ENCODE results near the gene JMJD6.

Gene JMJD6

GRCh38 chr17:76671912-76672262 is 54.5 kb downstream of the JMJD6 start:
- TF ChIP-seq CTCF (IDR thresholded peaks at IDR 0.05; ENCODE audit: low read depth, low read length): no peak
- H3K4me3 ChIP-seq (ENCODE audit: low read depth, low read length): peak overlapping the region; percentile 69

GRCh38 chr17:76671123-76671911 is 55.1 kb downstream of the JMJD6 start:
- TF ChIP-seq CTCF (IDR thresholded peaks at IDR 0.05; ENCODE audit: low read depth, low read length): no peak
- H3K4me3 ChIP-seq (ENCODE audit: low read depth, low read length): peak overlapping the region; percentile 69

- no peak for TF ChIP-seq CTCF (IDR thresholded peaks at IDR 0.05; ENCODE audit: low read depth, low read length)
- no peak overlapping the region for H3K4me3 ChIP-seq (ENCODE audit: low read depth, low read length)
Measured at GRCh38 chr17:76670718-76671122, 55.7 kb downstream of the JMJD6 start.

- H3K4me3 ChIP-seq (ENCODE audit: low read depth, low read length): no peak overlapping the region
- TF ChIP-seq CTCF (IDR thresholded peaks at IDR 0.05; ENCODE audit: low read depth, low read length): no peak
Measured at GRCh38 chr17:76670020-76670717, 56.2 kb downstream of the JMJD6 start.

All from WI38 (cell line).